Neuronal stem cell (in vitro differentiated cells): ENCODE measurements around the gene CEND1.

ENCODE experiments used
- DNase-seq: peaks from one replicate; pipeline ENCODE4 v3.0.0-alpha.2; 2013; ENCODE audit warnings: low spot score
- H2AFZ ChIP-seq: one replicate; pipeline ENCODE4 v1.6.1; 2013; ENCODE audit warnings: mild to moderate bottlenecking, low read length, inconsistent platforms
- H2AK5ac ChIP-seq: 2 replicates; pipeline ENCODE4 v1.6.1; 2013; ENCODE audit warnings: low read depth, mild to moderate bottlenecking, inconsistent platforms, low read length, moderate library complexity, mixed read lengths
- H2BK120ac ChIP-seq: 2 replicates; pipeline ENCODE4 v1.6.1; 2013; ENCODE audit warnings: low read depth, mild to moderate bottlenecking, inconsistent platforms, low read length, moderate library complexity, mixed read lengths
- H2BK12ac ChIP-seq: one replicate; pipeline ENCODE4 v1.6.1; 2013; ENCODE audit warnings: low read length, inconsistent platforms
- H2BK15ac ChIP-seq: 2 replicates; pipeline ENCODE4 v1.6.1; 2013; ENCODE audit warnings: mild to moderate bottlenecking, low read length, inconsistent platforms, mixed read lengths
- H2BK5ac ChIP-seq: one replicate; pipeline ENCODE4 v1.6.1; 2013; ENCODE audit warnings: inconsistent platforms, mild to moderate bottlenecking, low read length, moderate library complexity
- H3K14ac ChIP-seq: one replicate; pipeline ENCODE4 v1.6.1; 2013; ENCODE audit warnings: low read length, inconsistent platforms
- H3K18ac ChIP-seq: 2 replicates; pipeline ENCODE4 v1.6.1; 2013; ENCODE audit warnings: low read length, inconsistent platforms
- H3K23ac ChIP-seq: 2 replicates; pipeline ENCODE4 v1.6.1; 2013; ENCODE audit warnings: low read depth, mild to moderate bottlenecking, mixed read lengths, low read length, inconsistent platforms; ENCODE audit not compliant: poor library complexity
- H3K27ac ChIP-seq: replicated peaks from 3 replicates; pipeline ENCODE4 v1.5.1; 2013; ENCODE audit warnings: low read length, inconsistent platforms
- H3K27me3 ChIP-seq, 3 experiments: 2 replicates each; pipeline ENCODE4 v1.6.1; 2013; ENCODE audit warnings: low read length in 3 of 3, mild to moderate bottlenecking in 2 of 3, inconsistent platforms in 1 of 3, low read depth in 1 of 3, mixed read lengths in 1 of 3, moderate library complexity in 1 of 3; ENCODE audit not compliant: control insufficient read depth in 3 of 3, insufficient read depth in 3 of 3
- H3K36me3 ChIP-seq, 2 donors: replicated peaks in 1 of 2; 2 replicates each; pipeline ENCODE4 v1.6.1; 2013; ENCODE audit warnings: low read length in 2 of 2; ENCODE audit not compliant: control insufficient read depth in 2 of 2, insufficient read depth in 2 of 2
- H3K4ac ChIP-seq: 2 replicates; pipeline ENCODE4 v1.6.1; 2013; ENCODE audit warnings: inconsistent platforms, mild to moderate bottlenecking, low read length, moderate library complexity
- H3K4me1 ChIP-seq, 2 donors: 1 replicate in 1 of 2; 2 replicates in 1 of 2; pipeline ENCODE4 v1.6.1; 2013; ENCODE audit warnings: low read length in 2 of 2, low read depth in 1 of 2; ENCODE audit not compliant: control insufficient read depth in 2 of 2, insufficient read depth in 1 of 2
- H3K4me2 ChIP-seq: one replicate; pipeline ENCODE4 v1.6.1; 2013; ENCODE audit warnings: mild to moderate bottlenecking, low read length, inconsistent platforms; ENCODE audit not compliant: insufficient read depth, poor library complexity, severe bottlenecking
- H3K4me3 ChIP-seq, 2 donors: 2 replicates each; pipeline ENCODE4 v1.5.1; 2013; ENCODE audit warnings: low read length in 2 of 2, mild to moderate bottlenecking in 2 of 2, inconsistent platforms in 1 of 2, moderate library complexity in 1 of 2
- H3K79me1 ChIP-seq: one replicate; pipeline ENCODE4 v1.6.1; 2013; ENCODE audit warnings: low read depth, mild to moderate bottlenecking, inconsistent platforms, low read length, moderate library complexity
- H3K9ac ChIP-seq: one replicate; pipeline ENCODE4 v1.6.1; 2013; ENCODE audit warnings: mild to moderate bottlenecking, low read depth, low read length, inconsistent platforms; ENCODE audit not compliant: poor library complexity
- H3K9me3 ChIP-seq, 2 donors: replicated peaks in 1 of 2; 2 replicates each; pipeline versions ENCODE3 to v1.6.1; 2013; ENCODE audit warnings: low read length in 2 of 2, mild to moderate bottlenecking in 2 of 2, inconsistent platforms in 1 of 2, low read depth in 1 of 2, mixed read lengths in 1 of 2, moderate library complexity in 1 of 2; ENCODE audit not compliant: control insufficient read depth in 2 of 2, insufficient read depth in 1 of 2
- H4K8ac ChIP-seq: one replicate; pipeline ENCODE4 v1.6.1; 2013; ENCODE audit warnings: low read depth, mild to moderate bottlenecking, inconsistent platforms, low read length, moderate library complexity
- H4K91ac ChIP-seq: one replicate; pipeline ENCODE4 v1.6.1; 2013; ENCODE audit warnings: low read length, low read depth, mild to moderate bottlenecking, inconsistent platforms; ENCODE audit not compliant: poor library complexity
- WGBS, 2 donors: extraction: QIAGEN DNeasy Blood & Tissue Kit; methylation state at CpG; one replicate each; pipeline ENCODE4 v1.1.7; 2013; ENCODE audit warnings: missing lambda C conversion rate in 2 of 2, mixed read lengths in 1 of 2; ENCODE audit not compliant: insufficient read length in 2 of 2, insufficient replicate concordance in 1 of 2; ENCODE audit errors: extremely low coverage in 2 of 2; 5-methylcytosine and 5-hydroxymethylcytosine counted together

The CEND1 gene

DNA sequence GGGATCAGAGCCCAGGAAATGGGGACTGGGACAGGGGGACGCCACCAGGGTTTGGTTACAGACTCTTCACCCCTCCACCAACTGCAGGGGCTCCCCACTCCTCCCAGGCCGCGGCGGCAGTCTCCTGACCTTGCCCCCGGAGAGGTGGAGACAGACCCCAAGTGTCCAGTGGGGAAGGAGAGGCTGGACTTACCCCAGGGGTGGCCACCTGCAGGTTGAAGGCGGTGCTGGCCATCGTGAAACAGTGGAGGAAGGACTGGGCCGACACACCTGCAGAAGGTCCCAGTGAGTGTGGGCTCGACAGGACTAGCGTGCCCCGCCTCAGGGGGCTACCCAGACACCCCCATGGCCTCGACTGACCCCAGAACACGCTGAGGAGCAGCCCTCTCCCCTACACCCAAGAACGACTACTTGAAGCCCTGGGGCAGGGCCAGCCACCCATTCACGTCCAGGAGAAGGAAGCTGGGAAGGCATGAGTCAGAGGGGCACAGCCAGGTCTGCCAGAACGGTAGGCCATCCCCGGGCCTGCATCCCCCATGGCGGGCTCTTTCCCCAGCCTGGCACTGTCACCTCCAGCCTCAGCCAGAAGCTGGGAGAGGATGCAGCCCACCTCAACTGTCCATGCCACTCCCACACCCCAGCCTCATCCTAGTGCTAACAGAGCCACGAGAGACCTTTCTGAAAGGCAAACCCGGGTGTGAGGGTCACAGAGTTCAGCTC lies 14.9 kb downstream of the CEND1 start:
- Histone ChIP-seq H4K8ac (no peak overlapping the region), H2AK5ac (peak overlapping the region; percentile 34), H3K27ac (no peak overlapping the region), H3K4me1 (peaks cover 8 to 13% of the 10 kb centered on the region in 2 donors), H3K4me2 (peak overlapping the region; percentile 2), H3K36me3 (peaks cover 21 to 64% of the 10 kb centered on the region in 2 donors), H2BK12ac (peak overlapping the region; percentile 63), H3K9ac (peak overlapping the region; percentile 44), H3K4ac (no peak overlapping the region), H3K27me3 (no peaks in the 10 kb centered on the region), H2BK15ac (no peak overlapping the region), H3K14ac (no peak overlapping the region), H3K23ac (peak overlapping the region; percentile 73), H3K18ac (no peak overlapping the region), H2BK5ac (peak overlapping the region; percentile 60), H3K79me1 (peaks cover 28% of the 10 kb centered on the region), H2BK120ac (no peak overlapping the region), H3K4me3 (peak overlapping the region; percentile 4 to 16), H4K91ac (no peak overlapping the region), H3K9me3 (no peaks in the 10 kb centered on the region), H2AFZ (no peak overlapping the region)
- WGBS, 2 donors = no CpG with 5 or more reads among the region's 20 CpGs
- DNase-seq = no peak

- peaks cover 26% of the 10 kb centered on the region for H3K79me1 ChIP-seq
- peaks cover 17 to 65% of the 10 kb centered on the region in 2 donors for H3K36me3 ChIP-seq
- no peak overlapping the region for H2AK5ac ChIP-seq
- no peak overlapping the region for H2BK12ac ChIP-seq
- H3K9ac ChIP-seq = no peak overlapping the region
- H2BK5ac ChIP-seq = no peak overlapping the region
- no peaks in the 10 kb centered on the region for H3K27me3 ChIP-seq
- WGBS, 2 donors = no CpG with 5 or more reads among the region's 9 CpGs
- H3K4me1 ChIP-seq = peaks cover 8% of the 10 kb centered on the region in 2 donors
- peak overlapping the region; percentile 17 for H3K23ac ChIP-seq
- H2BK15ac ChIP-seq = no peak overlapping the region
- DNase-seq = no peak
- H4K8ac ChIP-seq = no peak overlapping the region
- H2AFZ ChIP-seq = no peak overlapping the region
- H3K4ac ChIP-seq = no peak overlapping the region
- H3K4me2 ChIP-seq = no peak overlapping the region
- no peak overlapping the region for H3K18ac ChIP-seq
- no peaks in the 10 kb centered on the region for H3K9me3 ChIP-seq
- H3K27ac ChIP-seq = no peak overlapping the region
- H2BK120ac ChIP-seq = no peak overlapping the region
- H3K14ac ChIP-seq = peak overlapping the region; percentile 6
- no peak overlapping the region for H3K4me3 ChIP-seq
- H4K91ac ChIP-seq = no peak overlapping the region
Measured at GRCh38 chr11:773830-774229, 16.1 kb downstream of the CEND1 start.

DNA sequence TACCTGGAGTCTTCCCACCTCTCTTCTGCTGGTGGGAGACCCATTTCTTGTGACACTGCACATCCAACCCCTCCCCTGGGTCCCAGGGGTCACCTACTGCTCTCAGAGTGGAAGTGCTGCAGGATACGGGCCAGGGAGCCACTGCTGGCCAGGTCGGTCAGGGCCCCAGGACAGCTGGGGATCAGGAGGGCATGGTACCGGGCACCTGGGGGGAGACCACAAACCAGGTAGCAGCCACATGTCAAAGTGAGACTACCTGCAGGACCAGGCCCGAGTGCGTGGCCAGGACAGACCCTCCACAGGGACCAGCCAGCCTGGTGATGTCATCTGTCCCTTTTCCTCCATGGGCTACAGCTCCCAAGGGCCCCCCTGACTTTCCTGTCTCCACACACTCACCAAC lies 16.5 kb downstream of the CEND1 start:
- H2BK15ac ChIP-seq = no peak overlapping the region
- no peak overlapping the region for H3K4me3 ChIP-seq
- peaks cover 8% of the 10 kb centered on the region in 2 donors for H3K4me1 ChIP-seq
- H4K91ac ChIP-seq = no peak overlapping the region
- no peaks in the 10 kb centered on the region for H3K27me3 ChIP-seq
- no peak overlapping the region for H2BK5ac ChIP-seq
- peak overlapping the region; percentile 17 for H3K23ac ChIP-seq
- H3K18ac ChIP-seq = no peak overlapping the region
- H3K9ac ChIP-seq = no peak overlapping the region
- H2AK5ac ChIP-seq = no peak overlapping the region
- no peak overlapping the region for H3K4me2 ChIP-seq
- no peak overlapping the region for H3K27ac ChIP-seq
- H3K79me1 ChIP-seq = peaks cover 26% of the 10 kb centered on the region
- H2BK12ac ChIP-seq = no peak overlapping the region
- DNase-seq = no peak
- H4K8ac ChIP-seq = no peak overlapping the region
- H3K14ac ChIP-seq = no peak overlapping the region
- H3K36me3 ChIP-seq = peaks cover 16 to 61% of the 10 kb centered on the region in 2 donors
- no peaks in the 10 kb centered on the region for H3K9me3 ChIP-seq
- H2AFZ ChIP-seq = no peak overlapping the region
- no peak overlapping the region for H2BK120ac ChIP-seq
- no CpG with 5 or more reads among the region's 5 CpGs for WGBS, 2 donors
- H3K4ac ChIP-seq = no peak overlapping the region

DNA sequence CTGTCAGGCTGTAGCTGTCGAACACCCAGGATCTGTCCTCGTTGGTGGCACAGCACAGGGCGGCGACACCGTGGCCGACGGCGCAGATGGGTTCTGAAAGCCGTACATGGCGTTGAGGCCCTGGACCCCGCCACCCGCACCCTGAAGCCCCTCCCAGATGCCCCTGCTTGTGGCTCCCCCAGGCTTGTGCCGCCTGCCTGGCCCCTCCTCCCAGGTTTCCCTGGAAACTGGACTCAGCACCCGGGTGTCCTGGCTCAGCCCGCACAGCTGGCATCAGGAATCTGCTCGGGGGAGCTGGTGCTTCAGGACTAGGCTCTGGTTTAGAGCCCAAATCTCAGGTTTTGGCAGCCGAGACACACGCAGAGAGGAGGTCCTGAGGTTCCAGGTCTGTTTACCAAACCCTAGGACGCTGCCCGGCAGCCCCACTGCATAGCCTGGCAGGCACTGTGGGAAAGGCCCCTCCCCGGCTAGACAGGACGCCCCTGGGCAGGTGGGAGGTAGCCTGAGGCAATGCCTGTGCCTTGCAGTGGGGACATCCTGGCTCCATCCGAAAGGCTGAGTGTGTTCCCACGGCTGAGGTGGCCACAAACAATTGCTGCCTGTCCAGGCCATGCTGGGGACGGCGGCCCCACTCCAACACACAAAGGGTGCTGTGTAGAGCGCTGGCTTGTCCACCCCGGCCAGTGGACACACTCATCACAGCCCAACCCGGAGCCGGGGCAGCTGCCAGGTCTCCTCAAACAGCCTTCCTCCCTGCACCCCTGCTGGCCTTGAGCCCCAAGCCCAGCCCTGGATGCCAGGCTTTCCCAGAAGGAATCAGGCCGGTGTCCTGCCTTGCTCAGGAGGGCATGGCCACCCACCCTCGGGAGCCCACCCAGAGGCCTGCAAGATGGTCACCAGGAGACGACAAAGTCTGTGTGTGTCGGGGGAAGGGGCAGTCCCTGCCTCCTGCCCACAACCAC lies 17.2 kb downstream of the CEND1 start:
- Histone ChIP-seq H3K36me3 (peaks cover 16 to 60% of the 10 kb centered on the region in 2 donors), H2BK15ac (no peak overlapping the region), H2BK120ac (peak overlapping the region; percentile 47), H2AFZ (no peak overlapping the region), H3K4me2 (no peak overlapping the region), H3K27me3 (no peaks in the 10 kb centered on the region), H3K79me1 (peaks cover 23% of the 10 kb centered on the region), H2BK12ac (no peak overlapping the region), H4K8ac (no peak overlapping the region), H4K91ac (no peak overlapping the region), H3K9me3 (no peaks in the 10 kb centered on the region), H3K4me1 (peaks cover 5 to 8% of the 10 kb centered on the region in 2 donors), H2AK5ac (no peak overlapping the region), H3K27ac (no peak overlapping the region), H2BK5ac (no peak overlapping the region), H3K14ac (peak overlapping the region; percentile 38), H3K23ac (peak overlapping the region; percentile 17), H3K9ac (peak overlapping the region; percentile 70), H3K4ac (no peak overlapping the region), H3K4me3 (no peak overlapping the region), H3K18ac (no peak overlapping the region)
- no CpG with 5 or more reads among the region's 34 CpGs for WGBS, 2 donors
- DNase-seq = no peak
